ENCODE measurements around the gene SLC18A3.

GRCh38 chr10:49564461-49565009, 45.6 kb upstream of the SLC18A3 start:
- TF ChIP-seq CTCF (optimal IDR thresholded peaks at IDR 0.05 in 1 of 3, IDR thresholded peaks at IDR 0.05 in 1 of 3, conservative IDR thresholded peaks at IDR 0.05 in 1 of 3; ENCODE audit: extremely low read depth in 1 of 3, insufficient read depth in 2 of 3, low read length in 3 of 3) (no peak), EZH2 (IDR thresholded peaks at IDR 0.05; ENCODE audit: low read length) (no peak)

Measured in keratinocyte (primary cell).